Psoas muscle (tissue), 8 donors: ENCODE data around the gene FPGS. TPM values are rescaled to one million over a fixed set of nuclear protein-coding genes. Genes with fewer than 3 reads are reported as not detected.

Experiments used
- ATAC-seq, 4 donors: fragments of 200-7000 bp; cut with Tn5 transposase; one replicate each; pipeline ENCODE4 v1.9.1; 2020; ENCODE audit warnings: moderate library complexity in 3 of 4, mild to moderate bottlenecking in 2 of 4
- DNase-seq, 2 donors: peaks; one replicate each; pipeline ENCODE4 v3.0.0-alpha.2; 2020
- H3K27ac ChIP-seq: fragments of 200-600 bp; one replicate; pipeline ENCODE4 v1.8.0; 2022
- H3K27me3 ChIP-seq, 3 donors: fragments of 200-600 bp in 1 of 3; one replicate each; pipeline versions ENCODE4 v1.6.1 to v1.8.0; 2013 to 2022; ENCODE audit warnings: low read length in 2 of 3, mild to moderate bottlenecking in 2 of 3, moderate library complexity in 1 of 3; ENCODE audit not compliant: insufficient read depth in 3 of 3
- H3K36me3 ChIP-seq, 2 donors: fragments of 200-600 bp in 1 of 2; one replicate each; pipeline versions ENCODE4 v1.6.1 to v1.8.0; 2013 to 2022; ENCODE audit warnings: low read depth in 1 of 2, mild to moderate bottlenecking in 1 of 2, moderate library complexity in 1 of 2; ENCODE audit not compliant: insufficient read depth in 1 of 2
- H3K4me1 ChIP-seq: fragments of 200-600 bp; one replicate; pipeline ENCODE4 v1.8.0; 2022
- H3K4me3 ChIP-seq: fragments of 200-600 bp; one replicate; pipeline ENCODE4 v1.8.0; 2022; ENCODE audit warnings: mild to moderate bottlenecking
- H3K9me3 ChIP-seq: fragments of 200-600 bp; one replicate; pipeline ENCODE4 v1.8.0; 2022
- CTCF ChIP-seq: fragments of 200-600 bp; IDR thresholded peaks from one replicate; pipeline ENCODE4 v1.8.0; 2022; ENCODE audit warnings: antibody characterized with exemption
- WGBS, 3 donors: extraction: QIAGEN DNeasy Blood & Tissue Kit; methylation state at CpG; one replicate each; pipeline versions ENCODE4 v1.1.6 to v1.1.7; 2013; 5-methylcytosine and 5-hydroxymethylcytosine counted together
- intact Hi-C, 2 donors: fragments of 100-400 bp; cut with DNase I; formaldehyde crosslinking; loops; one replicate each; pipeline versions ENCODE4 v1.11.0 to v1.14.2; 2022
- polyA plus RNA-seq, 3 donors: library from polyadenylated mRNA; stranded (reverse); fragments of 200-250 nt; gene quantifications; one replicate each; pipeline ENCODE4 v1.2.3, GENCODE V29; 2013
- total RNA-seq, 4 donors: library from RNA; stranded (reverse); fragmentation: NEBNext Ultra II Directional in 2 of 4; extraction: Animal tissue kit (Norgen Biotek cat#: 25700) in 2 of 4; gene quantifications; one replicate each; pipeline versions ENCODE4 v1.2.1 to v1.2.4, GENCODE V29; 2021 to 2023
- donor health status: healthy with polysubstance abuse.
- donor health status: DM: no; HTN: no; CAD: no; lungs with moderate emphysema.
- donor health status: Bipolar disorder and iron deficiency.
- donor health status: healthy.
- donor health status: DM: yes; HTN: yes; CAD: no.
- donor health status: DM: no; HTN: no; CAD: no.
- donor health status: DM: no; HTN: no; CAD: no.
- donor health status: DM: yes; HTN: yes; CAD: no.

FPGS gene
- total and polyA plus RNA-seq, 7 donors = 21.9 to 61.9 (median 39.7) TPM

GRCh38 chr9:127758843-127759242 is 43.8 kb upstream of the FPGS start:
- 73 to 82% (median 75%) methylated on average over 5 of the region's 5 CpGs for WGBS, 3 donors
- Histone ChIP-seq H3K27me3 (peaks cover 0 to 36% (median 8%) of the 10 kb centered on the region in 3 donors), H3K36me3 (no peaks in the 10 kb centered on the region), H3K27ac (no peak overlapping the region), H3K4me3 (no peak overlapping the region), H3K4me1 (peaks cover 4% of the 10 kb centered on the region), H3K9me3 (no peaks in the 10 kb centered on the region)
- DNase-seq (no peak), ATAC-seq (no peak)
- intact Hi-C loops = no loop called here
- TF ChIP-seq CTCF = no peak

- no peaks in the 10 kb centered on the region for H3K36me3 ChIP-seq
- WGBS, 3 donors = 58 to 61% (median 59%) methylated on average over 5 of the region's 5 CpGs
- intact Hi-C loops = no loop called here
- TF ChIP-seq CTCF = no peak
- peaks cover 0 to 14% (median 3%) of the 10 kb centered on the region in 3 donors for H3K27me3 ChIP-seq
- H3K27ac ChIP-seq = no peak overlapping the region
- peak overlapping the region; percentile 46 for H3K4me3 ChIP-seq
- no peaks in the 10 kb centered on the region for H3K9me3 ChIP-seq
- DNase-seq (no peak), ATAC-seq (no peak)
- peaks cover 4% of the 10 kb centered on the region for H3K4me1 ChIP-seq
These were observed 41.6 kb upstream of the FPGS start for GRCh38 chr9:127761061-127761460.

- ATAC-seq (no peak), DNase-seq (no peak)
- Histone ChIP-seq H3K4me1 (peaks cover 4% of the 10 kb centered on the region), H3K27me3 (peaks cover 0 to 9% (median 3%) of the 10 kb centered on the region in 3 donors), H3K4me3 (peak overlapping the region; percentile 46), H3K36me3 (no peaks in the 10 kb centered on the region), H3K27ac (peak overlapping the region; percentile 16), H3K9me3 (no peaks in the 10 kb centered on the region)
- intact Hi-C loops = no loop called here
- no peak for TF ChIP-seq CTCF
- 27 to 36% (median 27%) methylated on average over 5 of the region's 5 CpGs for WGBS, 3 donors
These were observed 41.2 kb upstream of the FPGS start for GRCh38 chr9:127761491-127761956.

- Histone ChIP-seq H3K4me3 (peak overlapping the region; percentile 46), H3K27ac (peak overlapping the region; percentile 65), H3K27me3 (peaks cover 0 to 4% (median 3%) of the 10 kb centered on the region in 3 donors), H3K36me3 (no peaks in the 10 kb centered on the region), H3K9me3 (no peaks in the 10 kb centered on the region), H3K4me1 (peaks cover 4% of the 10 kb centered on the region)
- ATAC-seq = peak in 3 of 4 donors; percentile 46 to 70 (median 65)
- intact Hi-C loops = no loop called here
- no peak for TF ChIP-seq CTCF
- WGBS, 3 donors = 41 to 45% (median 45%) methylated on average over 16 of the region's 16 CpGs
- peak in 1 of 2 donors; percentile 67 for DNase-seq
These were observed 40.5 kb upstream of the FPGS start for GRCh38 chr9:127762111-127762676.
